Measurements from ENCODE around the gene ZEB2.

- TF ChIP-seq CTCF (conservative IDR thresholded peaks at IDR 0.05; ENCODE audit: low read length) (no peak), EZH2phosphoT487 (IDR thresholded peaks at IDR 0.05; ENCODE audit: borderline replicate concordance) (no peak)
Observed at GRCh38 chr2:144421606-144422510, 98.1 kb downstream of the ZEB2 start.

Measured in Loucy (cell line).